ENCODE measurements around the gene HDLBP. TPM values are rescaled to one million over a fixed set of nuclear protein-coding genes. Genes with fewer than 3 reads are reported as not detected.

The HDLBP gene
- total and polyA plus RNA-seq, 10 donors = 46.1 to 333 (median 244) TPM

- no peak for DNase-seq
- no peaks in the 10 kb centered on the region for H3K27me3 ChIP-seq (replicated peaks in 1 of 7)
- H3K4me3 ChIP-seq = no peak overlapping the region
- peak overlapping the region in 3 of 8 donors; percentile 15 to 50 (median 46) for H3K27ac ChIP-seq
- no peak for TF ChIP-seq POLR2A (IDR thresholded peaks at IDR 0.05)
- no peak for TF ChIP-seq CTCF (IDR thresholded peaks at IDR 0.05 in 8 of 11, conservative IDR thresholded peaks at IDR 0.05 in 3 of 11)
- TF ChIP-seq POLR2AphosphoS5 (IDR thresholded peaks at IDR 0.05) = peak in 1 of 3 donors; percentile 54
- WGBS, 5 donors = 88 to 92% (median 92%) methylated on average over 30 of the region's 30 CpGs
- no peaks in the 10 kb centered on the region for H3K9me3 ChIP-seq
- H3K4me1 ChIP-seq = peaks cover 0 to 19% (median 7%) of the 10 kb centered on the region in 6 donors
- intact Hi-C loops (cut with DNase I; ENCODE audit: low total_unique reads) = no loop called here
- peaks cover 5 to 100% (median 98%) of the 10 kb centered on the region in 6 donors for H3K36me3 ChIP-seq
Observed at GRCh38 chr2:241235859-241236593, 79.4 kb downstream of the HDLBP start.

- Histone ChIP-seq H3K4me1 (peaks cover 0 to 22% (median 8%) of the 10 kb centered on the region in 6 donors), H3K9me3 (no peaks in the 10 kb centered on the region), H3K36me3 (peaks cover 8 to 100% (median 98%) of the 10 kb centered on the region in 6 donors), H3K4me3 (no peak overlapping the region), H3K27me3 (replicated peaks in 1 of 7) (no peaks in the 10 kb centered on the region), H3K27ac (peak overlapping the region in 4 of 8 donors; percentile 15 to 50 (median 34))
- intact Hi-C loops (cut with DNase I; ENCODE audit: low total_unique reads) = no loop called here
- peak; percentile 64 for DNase-seq
- TF ChIP-seq CTCF (IDR thresholded peaks at IDR 0.05 in 8 of 11, conservative IDR thresholded peaks at IDR 0.05 in 3 of 11) (no peak), POLR2AphosphoS5 (IDR thresholded peaks at IDR 0.05) (peak; percentile 63 to 73 (median 70))
- WGBS, 5 donors = 65 to 82% (median 69%) methylated on average over 19 to 26 of the region's 26 CpGs
Observed at GRCh38 chr2:241234962-241235740, 80.3 kb downstream of the HDLBP start.

- DNase-seq = peak; percentile 61
- Histone ChIP-seq H3K27ac (peak overlapping the region in 1 of 8 donors; percentile 46), H3K9me3 (no peaks in the 10 kb centered on the region), H3K4me1 (peaks cover 0 to 32% (median 16%) of the 10 kb centered on the region in 6 donors), H3K4me3 (no peak overlapping the region), H3K36me3 (peaks cover 8 to 100% (median 98%) of the 10 kb centered on the region in 6 donors), H3K27me3 (replicated peaks in 1 of 7) (no peaks in the 10 kb centered on the region)
- TF ChIP-seq POLR2A (IDR thresholded peaks at IDR 0.05) (no peak), POLR2AphosphoS5 (IDR thresholded peaks at IDR 0.05) (no peak), CTCF (IDR thresholded peaks at IDR 0.05 in 8 of 11, conservative IDR thresholded peaks at IDR 0.05 in 3 of 11) (no peak)
- 88 to 93% (median 91%) methylated on average over 21 of the region's 21 CpGs for WGBS, 5 donors
- intact Hi-C loops (cut with DNase I; ENCODE audit: low total_unique reads) = no loop called here
Observed at GRCh38 chr2:241234066-241234790, 81.2 kb downstream of the HDLBP start.

Measured in spleen (tissue), 11 donors.